DOHH2 (cell line): ENCODE measurements around the gene FAM20C.

Experiments
- H3F3A ChIP-seq: fragments of 200-600 bp; sonication (generic), shearing (Covaris generic); 2 replicates; pipeline ENCODE4 v1.6.0; 2016; ENCODE audit warnings: antibody characterized with exemption, mild to moderate bottlenecking; ENCODE audit not compliant: control insufficient read depth, insufficient read depth
- H3K27ac ChIP-seq: fragments of 200-600 bp; sonication (generic); 2 replicates; pipeline ENCODE4 v1.5.1; 2014; ENCODE audit warnings: low read depth, mild to moderate bottlenecking, low read length, moderate library complexity
- H3K27me3 ChIP-seq: fragments of 200-600 bp; sonication (generic); 2 replicates; pipeline ENCODE4 v1.6.1; 2014; ENCODE audit warnings: mild to moderate bottlenecking, low read length, mixed read lengths; ENCODE audit not compliant: control insufficient read depth
- H3K36me3 ChIP-seq: fragments of 200-600 bp; sonication (generic); 2 replicates; pipeline ENCODE4 v1.6.1; 2014; ENCODE audit warnings: mild to moderate bottlenecking, low read length, moderate library complexity, mixed read lengths; ENCODE audit not compliant: control insufficient read depth
- H3K4me1 ChIP-seq: fragments of 200-600 bp; sonication (generic); 2 replicates; pipeline ENCODE4 v1.6.1; 2014; ENCODE audit warnings: mild to moderate bottlenecking, low read length, mixed read lengths; ENCODE audit not compliant: control insufficient read depth
- H3K4me2 ChIP-seq: fragments of 200-600 bp; sonication (generic); 2 replicates; pipeline ENCODE4 v1.6.0; 2014; ENCODE audit warnings: mild to moderate bottlenecking, low read length, moderate library complexity
- H3K4me3 ChIP-seq: fragments of 200-600 bp; sonication (generic); 2 replicates; pipeline ENCODE4 v1.5.1; 2014; ENCODE audit warnings: mild to moderate bottlenecking, low read length, mixed read lengths
- H3K79me2 ChIP-seq: fragments of 200-600 bp; sonication (generic); 2 replicates; pipeline ENCODE4 v1.6.1; 2014; ENCODE audit warnings: mild to moderate bottlenecking, low read length, mixed read lengths; ENCODE audit not compliant: control insufficient read depth
- H3K9me2 ChIP-seq: fragments of 200-600 bp; sonication (generic); replicated peaks from 2 replicates; pipeline ENCODE4 v1.6.1; 2014; ENCODE audit warnings: mild to moderate bottlenecking, low read length, mixed read lengths; ENCODE audit not compliant: control insufficient read depth
- H3K9me3 ChIP-seq: fragments of 200-600 bp; sonication (generic); 2 replicates; pipeline ENCODE4 v1.6.1; 2014; ENCODE audit warnings: antibody characterized with exemption, low read length, mixed read lengths; ENCODE audit not compliant: control insufficient read depth, insufficient read depth
- H4K20me1 ChIP-seq: fragments of 200-600 bp; sonication (generic); 2 replicates; pipeline ENCODE4 v1.6.0; 2014; ENCODE audit warnings: low read depth, mild to moderate bottlenecking, antibody characterized with exemption, low read length, moderate library complexity; ENCODE audit not compliant: control insufficient read depth, insufficient read depth
- EZH2phosphoT487 ChIP-seq: fragments of 200-600 bp; sonication (generic); IDR thresholded peaks from 2 replicates; pipeline ENCODE4 v1.6.1; 2017; ENCODE audit warnings: borderline replicate concordance, mild to moderate bottlenecking, antibody characterized with exemption, low read length, moderate library complexity, mixed read lengths
- TF ChIP-seq, protein P1 (sequence below): fragments of 200-600 bp; sonication (generic); IDR thresholded peaks from one replicate; pipeline ENCODE4 v1.5.1; 2014; ENCODE audit warnings: antibody characterized with exemption, mild to moderate bottlenecking, low read depth, low read length; ENCODE audit not compliant: poor library complexity, severe bottlenecking

FAM20C gene

GRCh38 chr7:298375-298702 lies 106.0 kb downstream of the FAM20C start:
- Histone ChIP-seq H3K4me2 (no peak overlapping the region), H3K9me2 (no peaks in the 10 kb centered on the region), H3F3A (no peaks in the 10 kb centered on the region), H3K27ac (no peak overlapping the region), H3K79me2 (no peaks in the 10 kb centered on the region), H3K9me3 (peaks cover 57% of the 10 kb centered on the region), H3K27me3 (no peaks in the 10 kb centered on the region), H3K4me3 (no peak overlapping the region), H4K20me1 (no peaks in the 10 kb centered on the region), H3K4me1 (no peaks in the 10 kb centered on the region), H3K36me3 (no peaks in the 10 kb centered on the region)
- no peak for TF ChIP-seq EZH2phosphoT487
- TF ChIP-seq, protein P1, sequence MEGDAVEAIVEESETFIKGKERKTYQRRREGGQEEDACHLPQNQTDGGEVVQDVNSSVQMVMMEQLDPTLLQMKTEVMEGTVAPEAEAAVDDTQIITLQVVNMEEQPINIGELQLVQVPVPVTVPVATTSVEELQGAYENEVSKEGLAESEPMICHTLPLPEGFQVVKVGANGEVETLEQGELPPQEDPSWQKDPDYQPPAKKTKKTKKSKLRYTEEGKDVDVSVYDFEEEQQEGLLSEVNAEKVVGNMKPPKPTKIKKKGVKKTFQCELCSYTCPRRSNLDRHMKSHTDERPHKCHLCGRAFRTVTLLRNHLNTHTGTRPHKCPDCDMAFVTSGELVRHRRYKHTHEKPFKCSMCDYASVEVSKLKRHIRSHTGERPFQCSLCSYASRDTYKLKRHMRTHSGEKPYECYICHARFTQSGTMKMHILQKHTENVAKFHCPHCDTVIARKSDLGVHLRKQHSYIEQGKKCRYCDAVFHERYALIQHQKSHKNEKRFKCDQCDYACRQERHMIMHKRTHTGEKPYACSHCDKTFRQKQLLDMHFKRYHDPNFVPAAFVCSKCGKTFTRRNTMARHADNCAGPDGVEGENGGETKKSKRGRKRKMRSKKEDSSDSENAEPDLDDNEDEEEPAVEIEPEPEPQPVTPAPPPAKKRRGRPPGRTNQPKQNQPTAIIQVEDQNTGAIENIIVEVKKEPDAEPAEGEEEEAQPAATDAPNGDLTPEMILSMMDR: no peak

DNA sequence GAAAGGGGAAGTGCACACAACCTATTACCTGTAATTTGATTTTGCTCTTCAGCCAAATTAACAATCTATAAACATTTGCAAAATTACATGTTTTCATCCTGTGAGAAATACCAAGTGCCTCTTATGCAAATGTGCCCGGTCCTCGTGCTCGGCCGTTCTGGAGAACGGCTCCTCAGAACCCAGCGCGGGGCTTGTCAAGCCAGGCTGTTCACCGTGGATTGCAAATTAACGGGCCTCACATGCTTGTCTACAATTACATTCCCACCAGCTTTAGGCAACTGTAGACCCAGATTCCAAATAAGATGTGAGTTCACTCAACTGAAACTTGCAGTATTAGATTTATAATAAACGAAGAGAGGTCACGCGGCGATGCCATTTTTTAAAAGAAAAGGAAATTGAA lies 106.4 kb downstream of the FAM20C start:
- H3K36me3 ChIP-seq: no peaks in the 10 kb centered on the region
- H3K27ac ChIP-seq: no peak overlapping the region
- H3F3A ChIP-seq: no peaks in the 10 kb centered on the region
- H3K4me2 ChIP-seq: no peak overlapping the region
- H3K9me3 ChIP-seq: peaks cover 61% of the 10 kb centered on the region
- H3K4me3 ChIP-seq: no peak overlapping the region
- H3K4me1 ChIP-seq: no peaks in the 10 kb centered on the region
- TF ChIP-seq, protein P1: no peak
- TF ChIP-seq EZH2phosphoT487: no peak
- H4K20me1 ChIP-seq: no peaks in the 10 kb centered on the region
- H3K9me2 ChIP-seq: no peaks in the 10 kb centered on the region
- no peaks in the 10 kb centered on the region for H3K27me3 ChIP-seq
- H3K79me2 ChIP-seq: no peaks in the 10 kb centered on the region

DNA sequence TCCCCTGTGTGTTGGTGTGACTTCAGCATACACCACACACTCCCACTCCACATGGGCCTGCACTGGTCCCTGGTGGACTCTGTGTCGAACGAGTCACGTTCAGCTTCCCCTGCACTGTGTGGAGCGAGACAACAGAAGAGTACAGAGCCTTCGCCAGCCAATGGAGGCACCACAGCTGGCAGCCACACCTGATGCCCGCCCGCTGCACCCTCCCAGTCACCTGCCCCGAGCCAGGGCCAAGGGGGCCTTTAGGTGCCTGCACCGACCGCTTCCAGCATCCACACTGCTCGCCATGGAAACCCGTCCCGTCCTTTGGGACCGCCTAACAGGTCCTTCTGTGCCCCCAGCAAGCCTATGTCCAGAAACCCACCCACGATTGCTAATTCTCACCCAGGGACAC lies 106.8 kb downstream of the FAM20C start:
- H3K36me3 ChIP-seq: no peaks in the 10 kb centered on the region
- no peaks in the 10 kb centered on the region for H4K20me1 ChIP-seq
- no peaks in the 10 kb centered on the region for H3K79me2 ChIP-seq
- no peak overlapping the region for H3K4me3 ChIP-seq
- TF ChIP-seq, protein P1: no peak
- TF ChIP-seq EZH2phosphoT487: no peak
- H3K27me3 ChIP-seq: no peaks in the 10 kb centered on the region
- H3K4me1 ChIP-seq: no peaks in the 10 kb centered on the region
- H3K27ac ChIP-seq: no peak overlapping the region
- H3K9me3 ChIP-seq: peaks cover 65% of the 10 kb centered on the region
- H3F3A ChIP-seq: no peaks in the 10 kb centered on the region
- no peaks in the 10 kb centered on the region for H3K9me2 ChIP-seq
- H3K4me2 ChIP-seq: no peak overlapping the region

DNA sequence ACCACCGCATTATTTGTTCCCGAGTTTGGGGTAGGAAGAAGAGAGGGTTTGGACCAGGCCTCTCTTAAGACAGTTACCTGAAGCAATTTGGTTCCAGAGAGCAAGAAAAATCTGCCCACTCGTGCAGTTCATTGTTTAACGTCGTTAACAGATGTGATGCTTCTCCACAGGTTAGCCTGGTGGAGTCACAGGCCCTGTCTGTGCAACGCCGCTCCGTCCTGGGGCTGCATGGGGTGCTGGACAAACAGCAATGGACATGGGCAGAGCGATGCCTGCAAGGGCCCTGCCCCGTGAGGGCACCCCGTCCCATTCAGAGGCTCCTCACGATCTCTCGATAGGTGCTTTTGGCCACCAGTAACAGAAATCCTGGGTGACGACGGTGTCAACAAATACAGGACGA lies 107.3 kb downstream of the FAM20C start:
- no peaks in the 10 kb centered on the region for H3K36me3 ChIP-seq
- H3K9me3 ChIP-seq: peaks cover 66% of the 10 kb centered on the region
- no peaks in the 10 kb centered on the region for H3K4me1 ChIP-seq
- TF ChIP-seq, protein P1: no peak
- TF ChIP-seq EZH2phosphoT487: no peak
- H3K9me2 ChIP-seq: no peaks in the 10 kb centered on the region
- no peaks in the 10 kb centered on the region for H3K27me3 ChIP-seq
- no peak overlapping the region for H3K4me3 ChIP-seq
- H3K79me2 ChIP-seq: no peaks in the 10 kb centered on the region
- H3K27ac ChIP-seq: no peak overlapping the region
- no peaks in the 10 kb centered on the region for H4K20me1 ChIP-seq
- no peak overlapping the region for H3K4me2 ChIP-seq
- no peaks in the 10 kb centered on the region for H3F3A ChIP-seq
